ENCODE results near the gene PIH1D2. TPM values are rescaled to one million over a fixed set of nuclear protein-coding genes. Genes with fewer than 3 reads are reported as not detected.
"Not testable (repeated sequence)": the region's sequence is repeated elsewhere in the genome, so short reads cannot be mapped to it uniquely, and the experiment has no call there.

Gene PIH1D2
- total RNA-seq, 4 donors from 2014 or later: 0.48 to 2.4 (median 1.8) TPM; not detected in 1

DNA sequence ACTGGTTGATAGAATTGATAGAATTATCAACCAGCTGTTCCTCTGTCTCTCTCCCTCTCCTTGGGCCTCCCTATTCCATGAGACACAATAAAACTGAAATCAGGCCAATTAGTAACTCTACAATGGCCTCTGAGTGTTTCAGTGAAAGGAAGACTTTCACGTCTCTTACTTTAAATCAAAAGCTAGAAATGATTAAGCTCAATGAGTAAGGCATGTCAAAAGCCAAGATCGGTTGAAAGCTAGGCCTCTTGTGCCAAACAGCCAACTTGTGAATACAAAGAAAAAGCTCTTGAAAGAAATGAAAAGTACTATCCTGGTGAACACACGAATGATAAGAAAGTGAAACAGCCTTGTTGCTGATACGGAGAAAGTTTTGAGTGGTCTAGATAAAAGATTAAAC, 16.6 kb downstream of the PIH1D2 start:
- TF ChIP-seq, protein P1, sequence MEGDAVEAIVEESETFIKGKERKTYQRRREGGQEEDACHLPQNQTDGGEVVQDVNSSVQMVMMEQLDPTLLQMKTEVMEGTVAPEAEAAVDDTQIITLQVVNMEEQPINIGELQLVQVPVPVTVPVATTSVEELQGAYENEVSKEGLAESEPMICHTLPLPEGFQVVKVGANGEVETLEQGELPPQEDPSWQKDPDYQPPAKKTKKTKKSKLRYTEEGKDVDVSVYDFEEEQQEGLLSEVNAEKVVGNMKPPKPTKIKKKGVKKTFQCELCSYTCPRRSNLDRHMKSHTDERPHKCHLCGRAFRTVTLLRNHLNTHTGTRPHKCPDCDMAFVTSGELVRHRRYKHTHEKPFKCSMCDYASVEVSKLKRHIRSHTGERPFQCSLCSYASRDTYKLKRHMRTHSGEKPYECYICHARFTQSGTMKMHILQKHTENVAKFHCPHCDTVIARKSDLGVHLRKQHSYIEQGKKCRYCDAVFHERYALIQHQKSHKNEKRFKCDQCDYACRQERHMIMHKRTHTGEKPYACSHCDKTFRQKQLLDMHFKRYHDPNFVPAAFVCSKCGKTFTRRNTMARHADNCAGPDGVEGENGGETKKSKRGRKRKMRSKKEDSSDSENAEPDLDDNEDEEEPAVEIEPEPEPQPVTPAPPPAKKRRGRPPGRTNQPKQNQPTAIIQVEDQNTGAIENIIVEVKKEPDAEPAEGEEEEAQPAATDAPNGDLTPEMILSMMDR (IDR thresholded peaks at IDR 0.05): no peak
- DNase-seq (ENCODE audit: low spot score) (no peak), ATAC-seq (ENCODE audit: low FRiP score) (no peak)

DNA sequence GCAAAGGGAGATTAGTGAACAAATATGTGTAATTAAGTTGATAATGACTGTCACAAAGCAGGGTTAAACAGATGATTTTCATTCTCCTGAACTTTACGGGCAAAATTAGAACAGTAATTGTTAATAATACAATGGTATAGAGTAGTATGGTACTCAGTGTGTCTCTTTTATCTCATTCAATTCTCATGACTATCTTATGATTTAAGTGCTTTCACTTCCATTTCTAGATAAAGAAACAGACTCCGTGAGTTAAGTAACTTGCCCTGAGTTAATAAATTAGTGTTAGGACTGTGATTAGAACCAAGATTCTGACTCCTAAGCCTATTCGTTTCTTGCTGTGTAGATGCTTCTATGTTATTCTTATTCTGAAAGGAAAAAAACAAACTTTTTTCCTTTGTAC, 22.0 kb downstream of the PIH1D2 start:
- TF ChIP-seq, protein P1 (IDR thresholded peaks at IDR 0.05): no peak
- DNase-seq (ENCODE audit: low spot score): no peak
- ATAC-seq (ENCODE audit: low FRiP score): no peak

DNA sequence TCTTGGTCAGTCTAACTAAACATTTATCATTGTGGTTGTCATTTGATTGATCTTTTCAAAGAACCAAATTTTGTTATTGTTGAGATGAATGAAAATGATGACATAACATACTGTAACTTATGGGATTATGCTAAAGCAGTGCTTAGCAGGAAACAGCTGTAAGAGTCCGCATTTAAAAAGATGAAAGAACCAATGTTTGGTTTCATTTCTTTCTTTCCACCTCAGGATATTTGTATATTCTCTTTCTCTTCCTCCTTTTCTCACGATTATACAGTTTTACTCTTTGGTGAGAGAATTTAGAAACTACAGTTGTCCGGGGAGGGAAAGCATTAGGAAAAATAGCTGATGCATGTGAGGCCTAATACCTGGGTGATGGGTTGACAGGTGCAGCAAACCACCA, 23.1 kb downstream of the PIH1D2 start:
- ATAC-seq (ENCODE audit: low FRiP score): no peak
- TF ChIP-seq, protein P1 (IDR thresholded peaks at IDR 0.05): no peak
- no peak for DNase-seq (ENCODE audit: low spot score)

DNA sequence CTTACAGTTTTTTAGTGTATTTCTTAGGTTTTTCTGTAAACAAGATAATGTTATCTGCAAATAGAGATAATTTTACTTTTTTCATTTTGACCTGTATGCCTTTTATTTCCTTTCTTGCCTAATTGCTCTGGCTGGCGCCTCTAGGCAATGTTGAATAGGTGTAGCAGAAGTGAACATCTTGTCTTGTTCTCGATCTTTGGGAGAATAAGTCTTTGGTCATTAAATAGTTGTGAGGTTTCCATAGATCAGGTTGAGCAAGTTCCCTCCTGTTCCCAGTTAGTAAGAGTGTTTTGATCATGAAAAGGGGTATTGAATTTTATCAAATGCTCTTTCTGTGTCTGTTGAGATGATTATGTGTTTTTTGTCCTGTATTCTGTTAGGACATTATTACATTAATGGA, 24.0 kb downstream of the PIH1D2 start:
- ATAC-seq (ENCODE audit: low FRiP score): no peak
- no peak for DNase-seq (ENCODE audit: low spot score)
- TF ChIP-seq, protein P1 (IDR thresholded peaks at IDR 0.05): no peak

DNA sequence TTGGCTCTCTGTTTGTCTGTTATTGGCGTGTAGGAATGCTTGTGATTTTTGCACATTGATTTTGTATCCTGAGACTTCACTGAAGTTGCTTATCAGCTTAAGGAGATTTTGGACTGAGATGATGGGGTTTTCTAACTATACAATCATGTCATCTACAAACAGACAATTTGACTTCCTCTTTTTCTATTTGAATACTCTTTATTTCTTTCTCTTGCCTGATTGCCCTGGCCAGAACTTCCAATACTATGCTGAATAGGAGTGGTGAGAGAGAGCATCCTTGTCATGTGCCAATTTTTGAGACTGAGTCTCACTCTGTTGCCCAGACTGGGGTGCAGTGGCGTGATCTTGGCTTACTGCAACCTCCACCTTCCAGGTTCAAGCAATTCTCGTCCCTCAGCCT, 25.6 kb downstream of the PIH1D2 start:
- ATAC-seq (ENCODE audit: low FRiP score); DNase-seq (ENCODE audit: low spot score): not testable (repeated sequence)

DNA sequence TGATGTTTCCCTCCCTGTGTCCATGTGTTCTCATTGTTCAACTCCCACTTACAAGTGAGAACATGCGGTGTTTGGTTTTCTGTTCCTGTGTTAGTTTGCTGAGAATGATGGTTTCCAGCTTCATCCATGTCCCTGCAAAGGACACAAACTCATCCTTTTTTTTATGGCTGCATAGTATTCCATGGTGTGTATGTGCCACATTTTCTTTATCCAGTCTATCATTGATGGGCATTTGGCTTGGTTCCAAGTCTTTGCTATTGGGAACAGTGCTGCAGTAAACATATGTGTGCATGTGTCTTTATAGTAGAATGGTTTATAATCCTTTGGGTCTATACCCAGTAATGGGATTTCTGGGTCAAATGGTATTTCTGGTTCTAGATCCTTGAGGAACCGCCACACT, 27.2 kb downstream of the PIH1D2 start:
- not testable (repeated sequence) for ATAC-seq (ENCODE audit: low FRiP score); DNase-seq (ENCODE audit: low spot score)

DNA sequence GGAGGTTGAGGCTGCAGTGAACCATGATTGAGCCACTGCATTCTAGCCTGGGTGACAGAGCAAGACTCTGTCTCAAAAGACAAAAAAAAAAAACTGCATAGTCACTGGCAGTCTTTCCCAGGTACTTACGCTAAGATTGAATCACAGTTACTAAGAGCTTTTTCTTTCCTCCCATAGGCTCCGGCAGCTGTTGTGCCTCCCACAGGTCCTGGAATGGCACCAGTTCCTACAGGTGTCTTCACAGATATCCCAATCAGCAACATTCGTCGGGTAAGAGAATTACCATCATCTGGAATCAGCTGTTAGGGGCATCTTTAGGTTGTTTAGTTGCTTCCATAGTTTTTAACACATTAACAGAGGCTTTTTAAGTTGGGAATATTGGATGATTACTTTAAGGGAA, 28.9 kb downstream of the PIH1D2 start:
- ATAC-seq (ENCODE audit: low FRiP score) (no peak), DNase-seq (ENCODE audit: low spot score) (no peak)
- TF ChIP-seq, protein P1 (IDR thresholded peaks at IDR 0.05): no peak

DNA sequence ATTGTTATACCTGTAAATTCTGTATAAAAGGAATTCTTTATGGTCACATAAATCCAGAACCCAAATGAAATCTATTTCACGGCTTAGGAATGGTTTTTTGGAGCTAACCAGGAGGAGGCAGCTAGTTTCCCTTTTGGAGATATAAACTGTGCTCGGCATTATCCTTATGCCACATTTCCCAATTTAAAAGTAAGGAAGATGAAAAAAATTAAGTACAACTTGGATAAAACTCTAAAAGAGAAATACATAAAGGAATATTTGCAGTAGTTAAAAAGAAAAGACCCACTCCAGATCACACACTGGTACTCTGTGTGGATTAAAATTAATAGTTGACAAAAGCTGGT, 30.9 kb downstream of the PIH1D2 start:
- TF ChIP-seq, protein P1 (IDR thresholded peaks at IDR 0.05): no peak
- no peak for DNase-seq (ENCODE audit: low spot score)
- ATAC-seq (ENCODE audit: low FRiP score): no peak

All from omental fat pad (tissue), 4 donors.